Smooth muscle cell (in vitro differentiated cells): ENCODE measurements around the gene IKZF4. TPM values are rescaled to one million over a fixed set of nuclear protein-coding genes. Genes with fewer than 3 reads are reported as not detected.
A peak's percentile ranks its signal among the peaks of the same experiment; 100 is the strongest.

ENCODE experiments used
- DNase-seq: peaks from one replicate; lab custom pipeline; 2025; ENCODE audit not compliant: unreplicated experiment; lab: John Stamatoyannopoulos, UW
- H2AFZ ChIP-seq: fragments of 200-600 bp; sonication (generic); 2 replicates; pipeline ENCODE4 v1.6.0; 2016; ENCODE audit warnings: antibody characterized with exemption, low read depth, mild to moderate bottlenecking
- H3F3A ChIP-seq: fragments of 200-600 bp; sonication (generic); 2 replicates; pipeline ENCODE4 v1.6.0; 2017; ENCODE audit warnings: antibody characterized with exemption, low read depth
- H3K27ac ChIP-seq: fragments of 200-600 bp; sonication (generic); 2 replicates; pipeline ENCODE4 v1.5.1; 2016; ENCODE audit warnings: low read depth, mild to moderate bottlenecking
- H3K27me3 ChIP-seq: fragments of 200-600 bp; sonication (generic); 2 replicates; pipeline ENCODE4 v1.6.1; 2016; ENCODE audit warnings: low read depth, mild to moderate bottlenecking
- H3K36me3 ChIP-seq: fragments of 200-600 bp; sonication (generic); 2 replicates; pipeline ENCODE4 v1.5.1; 2016; ENCODE audit warnings: low read depth
- H3K4me1 ChIP-seq: fragments of 200-600 bp; sonication (generic); 2 replicates; pipeline ENCODE4 v1.5.1; 2016; ENCODE audit warnings: low read depth
- H3K4me2 ChIP-seq: fragments of 200-600 bp; sonication (generic); 2 replicates; pipeline ENCODE4 v1.6.0; 2016; ENCODE audit warnings: mild to moderate bottlenecking
- H3K4me3 ChIP-seq: fragments of 200-600 bp; sonication (generic); 2 replicates; pipeline ENCODE4 v1.5.1; 2016; ENCODE audit warnings: mild to moderate bottlenecking
- H3K79me2 ChIP-seq: fragments of 200-600 bp; sonication (generic); 2 replicates; pipeline ENCODE4 v1.6.0; 2016; ENCODE audit warnings: low read depth, mild to moderate bottlenecking
- H3K9ac ChIP-seq: fragments of 200-600 bp; sonication (generic); 2 replicates; pipeline ENCODE4 v1.6.0; 2016; ENCODE audit warnings: low read depth
- H3K9me3 ChIP-seq: fragments of 200-600 bp; sonication (generic); replicated peaks from 2 replicates; pipeline ENCODE4 v1.5.1; 2016; ENCODE audit warnings: low read depth
- H4K20me1 ChIP-seq: fragments of 200-600 bp; sonication (generic); 2 replicates; pipeline ENCODE4 v1.6.0; 2016; ENCODE audit warnings: low read depth
- WGBS: methylation state at CpG from one replicate; pipeline ENCODE4 v1.1.7; 2016; ENCODE audit warnings: low lambda C conversion rate; 5-methylcytosine and 5-hydroxymethylcytosine counted together
- polyA plus RNA-seq: library from polyadenylated mRNA; unstranded; fragments of >200 nt; fragmentation: Nextera tagmentation; extraction: Ambion mirVana; gene quantifications from 2 replicates; pipeline ENCODE4 v1.2.1, GENCODE V29; 2016
- total RNA-seq: library from RNA; depleted of rRNA; stranded (reverse); fragments of >200 nt; gene quantifications from 2 replicates; pipeline ENCODE4 v1.2.3, GENCODE V29; 2014
- TF ChIP-seq, protein P1 (sequence below): fragments of 200-600 bp; sonication (generic); IDR thresholded peaks from 2 replicates; pipeline ENCODE4 v1.5.1; 2017; ENCODE audit warnings: borderline replicate concordance, mild to moderate bottlenecking, antibody characterized with exemption; ENCODE audit not compliant: insufficient read depth, poor library complexity, severe bottlenecking

The IKZF4 gene
- total and polyA plus RNA-seq, 2 experiments from 2014 or later: 4.2 to 5.4 TPM

DNA sequence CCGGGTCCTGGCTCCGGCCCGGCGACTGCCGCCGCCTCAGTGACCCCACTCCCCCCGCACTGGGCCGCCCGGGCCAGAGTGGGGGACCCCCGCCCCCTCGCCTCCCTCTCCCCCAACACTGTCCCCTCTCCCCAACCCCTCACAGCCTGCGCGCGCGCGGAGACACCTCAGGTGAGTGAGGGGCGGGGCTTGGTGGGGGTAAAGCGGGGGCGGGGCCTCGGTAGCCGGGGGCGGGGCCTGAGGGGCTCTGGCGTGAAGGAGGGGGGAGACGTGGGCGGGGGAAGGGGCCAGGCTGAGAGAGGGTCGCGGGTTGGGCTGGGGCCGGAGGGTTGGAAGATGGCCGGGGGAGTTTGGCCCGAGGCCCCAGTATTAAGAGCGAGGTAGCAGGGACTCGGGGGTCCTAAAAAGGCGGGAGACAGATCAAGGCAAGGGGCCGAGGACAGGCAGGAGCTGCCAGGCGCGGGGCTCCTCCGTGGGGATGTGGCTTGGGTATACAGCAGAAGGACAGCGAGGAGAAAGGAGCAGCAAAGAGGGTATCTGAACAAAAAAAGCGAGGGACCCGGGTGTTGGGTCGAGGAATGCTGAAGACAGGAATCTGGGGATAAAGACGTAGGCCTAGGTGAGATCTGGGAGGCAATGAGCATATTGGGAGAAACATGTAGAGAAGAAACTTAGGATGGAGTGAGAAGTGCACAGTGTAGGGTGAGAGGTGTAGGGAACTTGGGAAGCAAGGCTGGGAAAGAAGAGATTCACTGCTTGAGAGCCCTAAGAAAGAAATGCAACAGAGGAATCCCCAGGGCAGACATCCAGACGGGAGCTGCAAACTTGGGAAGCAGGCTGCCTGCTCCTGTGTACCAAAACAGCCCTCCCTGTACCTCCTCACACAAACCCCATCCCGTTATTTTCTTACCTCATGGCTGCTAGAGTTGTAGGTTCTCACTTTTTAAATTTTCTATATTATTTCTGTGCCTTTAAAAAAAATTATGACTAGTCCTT is 13.0 kb upstream of the IKZF4 start:
- H3K4me3 ChIP-seq: peak overlapping the region; percentile 98
- H3K4me1 ChIP-seq: peaks cover 8% of the 10 kb centered on the region
- no peaks in the 10 kb centered on the region for H3K79me2 ChIP-seq
- H3K36me3 ChIP-seq: no peaks in the 10 kb centered on the region
- no peaks in the 10 kb centered on the region for H3F3A ChIP-seq
- H3K27me3 ChIP-seq: no peaks in the 10 kb centered on the region
- H3K27ac ChIP-seq: peak overlapping the region; percentile 26
- TF ChIP-seq, protein P1, sequence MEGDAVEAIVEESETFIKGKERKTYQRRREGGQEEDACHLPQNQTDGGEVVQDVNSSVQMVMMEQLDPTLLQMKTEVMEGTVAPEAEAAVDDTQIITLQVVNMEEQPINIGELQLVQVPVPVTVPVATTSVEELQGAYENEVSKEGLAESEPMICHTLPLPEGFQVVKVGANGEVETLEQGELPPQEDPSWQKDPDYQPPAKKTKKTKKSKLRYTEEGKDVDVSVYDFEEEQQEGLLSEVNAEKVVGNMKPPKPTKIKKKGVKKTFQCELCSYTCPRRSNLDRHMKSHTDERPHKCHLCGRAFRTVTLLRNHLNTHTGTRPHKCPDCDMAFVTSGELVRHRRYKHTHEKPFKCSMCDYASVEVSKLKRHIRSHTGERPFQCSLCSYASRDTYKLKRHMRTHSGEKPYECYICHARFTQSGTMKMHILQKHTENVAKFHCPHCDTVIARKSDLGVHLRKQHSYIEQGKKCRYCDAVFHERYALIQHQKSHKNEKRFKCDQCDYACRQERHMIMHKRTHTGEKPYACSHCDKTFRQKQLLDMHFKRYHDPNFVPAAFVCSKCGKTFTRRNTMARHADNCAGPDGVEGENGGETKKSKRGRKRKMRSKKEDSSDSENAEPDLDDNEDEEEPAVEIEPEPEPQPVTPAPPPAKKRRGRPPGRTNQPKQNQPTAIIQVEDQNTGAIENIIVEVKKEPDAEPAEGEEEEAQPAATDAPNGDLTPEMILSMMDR: no peak
- H4K20me1 ChIP-seq: no peaks in the 10 kb centered on the region
- H2AFZ ChIP-seq: peak overlapping the region; percentile 100
- H3K9ac ChIP-seq: peak overlapping the region; percentile 84
- no peaks in the 10 kb centered on the region for H3K9me3 ChIP-seq
- peak overlapping the region; percentile 98 for H3K4me2 ChIP-seq
- DNase-seq: peak; percentile 39
- 3% methylated on average over 25 of the region's 44 CpGs for WGBS

DNA sequence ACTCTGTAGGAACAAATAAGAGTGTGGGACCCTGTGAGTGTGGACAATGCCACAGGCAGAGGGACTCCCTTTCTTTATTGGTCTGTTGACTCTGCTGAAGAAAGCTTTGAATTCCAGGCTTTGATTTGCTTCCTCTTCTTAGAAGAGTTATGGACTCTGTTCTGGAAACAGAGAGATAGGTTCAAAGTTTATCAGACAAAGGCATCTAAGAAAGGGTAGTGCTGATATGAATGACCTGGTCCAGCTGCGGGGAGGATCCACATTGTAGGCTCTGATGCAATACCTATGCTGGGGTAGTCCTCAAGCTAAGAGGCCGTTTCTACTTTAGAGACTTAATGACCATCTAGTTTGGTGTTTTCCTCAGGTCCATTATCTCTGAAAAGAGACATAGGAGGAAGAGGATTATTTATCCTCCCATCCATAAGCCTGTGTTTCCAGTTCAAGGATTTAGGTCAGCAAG is 10.7 kb upstream of the IKZF4 start:
- no peak for DNase-seq
- H3F3A ChIP-seq: no peaks in the 10 kb centered on the region
- peaks cover 8% of the 10 kb centered on the region for H3K4me1 ChIP-seq
- no peaks in the 10 kb centered on the region for H3K36me3 ChIP-seq
- H3K9me3 ChIP-seq: no peaks in the 10 kb centered on the region
- no peaks in the 10 kb centered on the region for H3K27me3 ChIP-seq
- WGBS: 47% methylated on average over 2 of the region's 2 CpGs
- H4K20me1 ChIP-seq: no peaks in the 10 kb centered on the region
- no peak overlapping the region for H3K9ac ChIP-seq
- no peak overlapping the region for H3K4me2 ChIP-seq
- no peak overlapping the region for H3K27ac ChIP-seq
- no peak overlapping the region for H2AFZ ChIP-seq
- H3K4me3 ChIP-seq: no peak overlapping the region
- no peaks in the 10 kb centered on the region for H3K79me2 ChIP-seq
- TF ChIP-seq, protein P1: no peak

DNA sequence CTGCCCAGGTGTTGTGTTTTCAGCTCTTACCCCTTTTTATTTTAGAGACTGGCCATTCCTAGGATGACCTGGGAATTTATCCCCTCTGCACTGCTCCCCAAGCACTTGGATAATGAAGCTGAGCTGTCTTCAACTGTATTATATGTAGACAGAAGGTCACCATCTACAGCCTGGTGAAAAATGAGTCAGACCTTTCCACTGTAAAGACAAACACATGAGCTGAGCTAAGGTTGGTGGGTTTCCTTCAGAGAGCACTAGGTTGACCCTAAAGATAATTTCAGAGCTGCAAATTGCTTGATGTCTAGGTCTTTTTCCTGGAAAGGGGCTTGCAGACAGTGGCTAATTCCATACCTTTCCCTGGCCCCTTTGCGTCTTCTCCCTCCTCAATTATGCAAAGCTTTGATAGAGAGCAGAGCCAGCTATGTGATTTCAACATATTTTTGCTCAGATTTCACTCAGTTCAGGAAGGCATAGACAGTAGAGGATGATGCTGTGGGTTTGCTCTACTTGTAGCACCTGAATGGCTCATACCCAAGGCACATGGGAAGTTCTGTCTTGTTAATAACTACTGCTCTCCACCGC is 9.2 kb upstream of the IKZF4 start:
- DNase-seq: no peak
- Histone ChIP-seq H4K20me1 (no peaks in the 10 kb centered on the region), H3F3A (no peaks in the 10 kb centered on the region), H3K9ac (no peak overlapping the region), H2AFZ (no peak overlapping the region), H3K9me3 (no peaks in the 10 kb centered on the region), H3K4me3 (no peak overlapping the region), H3K79me2 (no peaks in the 10 kb centered on the region), H3K27me3 (no peaks in the 10 kb centered on the region), H3K36me3 (no peaks in the 10 kb centered on the region), H3K27ac (no peak overlapping the region), H3K4me2 (no peak overlapping the region), H3K4me1 (peaks cover 8% of the 10 kb centered on the region)
- 85% methylated on average over 2 of the region's 2 CpGs for WGBS
- TF ChIP-seq, protein P1: no peak
